Measurements from ENCODE around the gene CIITA.

CIITA gene

DNA sequence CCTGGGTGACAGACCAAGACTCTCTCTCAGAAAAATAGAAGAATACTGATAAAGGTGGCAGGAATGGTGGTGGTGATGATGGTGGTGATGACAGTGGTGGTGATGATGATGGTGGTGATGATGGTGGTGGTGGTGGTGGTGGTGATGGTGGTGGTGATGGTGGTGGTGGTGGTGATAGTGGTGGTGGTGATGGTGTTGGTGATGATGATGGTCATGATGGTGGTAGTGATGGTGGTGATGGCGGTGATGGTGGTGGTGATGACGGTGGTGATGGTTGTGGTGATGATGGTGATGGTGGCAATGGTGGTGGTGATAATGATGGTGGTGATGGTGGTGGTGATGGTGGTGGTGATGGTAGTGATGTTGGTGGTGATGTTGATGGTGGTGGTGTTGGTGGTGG is 18.0 kb upstream of the CIITA start:
- no peak for TF ChIP-seq CTCF (IDR thresholded peaks at IDR 0.05)

DNA sequence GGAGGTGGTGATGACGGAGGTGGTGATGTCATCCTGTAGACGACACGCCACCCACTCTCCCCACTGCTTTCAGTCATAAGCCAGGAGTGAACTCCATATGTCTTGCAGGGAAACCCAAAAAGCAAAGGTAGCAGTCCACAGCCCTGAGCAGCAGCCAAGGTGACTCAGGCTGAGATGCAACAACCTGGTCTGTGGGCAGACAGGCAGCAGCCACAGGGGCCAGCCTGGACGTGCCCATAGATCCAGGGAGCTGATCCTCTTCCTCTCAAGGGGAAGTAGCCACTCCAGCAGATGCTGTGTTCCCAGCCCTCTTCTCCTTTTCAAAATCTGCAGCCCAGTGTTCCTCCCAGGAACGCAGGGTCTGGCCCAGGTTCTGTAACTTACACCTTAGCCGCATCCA is 17.3 kb upstream of the CIITA start:
- TF ChIP-seq CTCF (IDR thresholded peaks at IDR 0.05) = no peak

DNA sequence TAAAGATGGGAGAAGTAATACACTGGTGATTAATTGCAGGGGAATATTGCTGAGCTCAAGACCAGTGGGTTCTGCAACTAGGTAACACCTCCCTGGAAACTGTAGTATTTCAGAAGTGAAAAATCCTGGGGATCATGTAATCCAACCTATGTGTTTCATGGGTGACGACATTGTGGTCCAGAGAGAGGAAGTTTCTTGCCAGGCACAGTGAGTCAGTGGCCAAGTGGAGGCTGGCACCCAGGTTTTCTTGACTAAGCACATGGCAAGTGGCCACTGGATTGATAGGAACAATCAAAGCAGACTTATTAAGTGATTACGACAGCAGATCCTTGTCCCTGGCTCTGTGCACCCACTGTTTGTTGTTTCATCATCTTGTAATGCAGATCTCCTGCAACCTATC is 14.6 kb upstream of the CIITA start:
- TF ChIP-seq CTCF (IDR thresholded peaks at IDR 0.05) = no peak

GRCh38 chr16:10865991-10866966 is 10.7 kb upstream of the CIITA start:
- TF ChIP-seq CTCF (IDR thresholded peaks at IDR 0.05) = no peak

GRCh38 chr16:10867199-10867598 is 9.8 kb upstream of the CIITA start:
- no peak for TF ChIP-seq CTCF (IDR thresholded peaks at IDR 0.05)

DNA sequence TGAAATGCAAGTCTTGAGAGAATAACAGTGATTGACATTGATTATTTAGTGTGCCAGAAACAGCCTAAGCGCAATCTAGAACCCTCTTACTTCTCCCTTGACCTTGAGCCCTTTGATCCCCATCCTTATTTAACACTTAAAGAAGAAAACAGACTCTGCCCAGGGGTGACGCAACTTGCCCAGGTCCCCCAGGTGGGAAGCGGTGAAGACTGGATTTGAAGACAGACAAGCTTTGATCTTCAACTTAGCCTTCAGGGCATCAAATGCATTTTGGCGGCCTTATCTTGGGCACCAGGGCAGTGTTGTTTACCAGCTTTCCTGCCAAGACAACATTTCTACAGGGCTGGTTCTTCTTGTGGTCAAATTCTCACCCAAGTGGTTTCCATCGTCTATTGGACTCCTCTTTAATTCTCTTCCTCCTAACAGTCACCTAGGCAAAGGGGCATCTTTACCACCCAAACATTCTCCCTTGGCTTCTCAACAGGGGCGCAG is 8.9 kb upstream of the CIITA start:
- no peak for TF ChIP-seq CTCF (IDR thresholded peaks at IDR 0.05)

DNA sequence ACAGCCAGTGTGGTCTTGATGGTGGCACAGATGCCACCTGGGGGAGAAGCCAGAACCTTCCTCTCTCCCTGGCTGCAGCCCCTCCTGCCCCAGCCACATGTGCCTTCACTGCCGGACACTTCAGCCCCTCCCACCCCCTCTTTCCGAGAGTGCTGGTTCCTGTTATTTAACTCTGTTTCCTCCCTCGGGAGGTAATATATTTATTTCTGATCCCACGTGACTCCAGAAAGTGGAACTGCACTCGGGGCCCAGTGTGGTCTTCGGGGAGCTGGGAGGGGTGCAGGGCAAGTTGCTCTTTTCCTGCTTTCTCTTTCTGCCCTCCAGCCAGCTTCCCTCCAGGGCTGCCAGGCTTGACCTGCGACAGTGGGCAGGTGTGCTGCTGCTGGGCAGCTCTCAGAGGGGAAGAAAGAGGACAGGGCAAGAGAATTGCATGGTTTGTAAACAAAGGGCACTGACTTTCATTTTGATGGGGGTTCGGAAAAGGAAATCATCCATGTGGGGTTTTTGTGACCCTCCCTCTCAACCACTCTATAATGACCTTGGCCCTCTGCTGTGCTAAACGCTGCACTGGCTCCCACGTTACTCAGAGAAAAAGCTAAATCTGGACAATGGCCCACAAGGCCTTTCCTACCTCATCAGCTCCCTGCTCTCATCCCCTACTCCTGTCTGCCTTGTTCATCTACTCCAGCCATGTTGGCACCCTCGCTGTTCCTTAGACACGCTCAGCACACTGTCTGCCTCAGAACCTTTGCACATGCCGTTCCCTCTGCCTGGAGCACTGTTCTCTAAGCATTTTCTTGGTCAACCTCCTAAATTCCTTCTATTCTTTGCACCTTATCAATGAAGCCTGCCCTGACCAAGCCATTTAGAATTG is 8.2 kb upstream of the CIITA start:
- TF ChIP-seq CTCF (IDR thresholded peaks at IDR 0.05) = no peak
